Lower lobe of right lung (tissue), 2 donors: ENCODE results near the gene KCTD4. TPM values are rescaled to one million over a fixed set of nuclear protein-coding genes. Genes with fewer than 3 reads are reported as not detected.

Experiments
- ATAC-seq, 2 donors: fragments of 200-7000 bp; cut with Tn5 transposase; one replicate each; pipeline ENCODE4 v1.9.1; 2020 to 2022; ENCODE audit warnings: mild to moderate bottlenecking in 2 of 2, moderate library complexity in 2 of 2
- DNase-seq: peaks from one replicate; pipeline ENCODE4 v3.0.0-alpha.2; 2020
- H3K27ac ChIP-seq: fragments of 200-600 bp; one replicate; pipeline ENCODE4 v1.8.0; 2022
- H3K27me3 ChIP-seq: fragments of 200-600 bp; one replicate; pipeline ENCODE4 v1.8.0; 2022; ENCODE audit warnings: low read depth
- H3K36me3 ChIP-seq: fragments of 200-600 bp; one replicate; pipeline ENCODE4 v1.8.0; 2022; ENCODE audit warnings: mild to moderate bottlenecking
- H3K4me1 ChIP-seq: fragments of 200-600 bp; one replicate; pipeline ENCODE4 v1.8.0; 2022
- H3K4me3 ChIP-seq: fragments of 200-600 bp; one replicate; pipeline ENCODE4 v1.8.0; 2022; ENCODE audit warnings: mild to moderate bottlenecking
- H3K9me3 ChIP-seq: fragments of 200-600 bp; one replicate; pipeline ENCODE4 v1.8.0; 2022
- intact Hi-C: fragments of 100-400 bp; cut with DNase I; formaldehyde crosslinking; loops from one replicate; pipeline ENCODE4 v1.11.0; 2022
- total RNA-seq: library from RNA; stranded (reverse); fragmentation: NEBNext Ultra II Directional; extraction: Animal tissue kit (Norgen Biotek cat#: 25700); gene quantifications from one replicate; pipeline ENCODE4 v1.2.1, GENCODE V29; 2021
- TF ChIP-seq, protein P1 (sequence below): fragments of 200-600 bp; IDR thresholded peaks from one replicate; pipeline ENCODE4 v1.8.0; 2022; ENCODE audit warnings: antibody characterized with exemption, mild to moderate bottlenecking
- donor health status: DM: no; HTN: yes; CAD: no; lungs with severe emphysema.

KCTD4 gene
- total RNA-seq, 1 donor from 2014 or later: not detected

DNA sequence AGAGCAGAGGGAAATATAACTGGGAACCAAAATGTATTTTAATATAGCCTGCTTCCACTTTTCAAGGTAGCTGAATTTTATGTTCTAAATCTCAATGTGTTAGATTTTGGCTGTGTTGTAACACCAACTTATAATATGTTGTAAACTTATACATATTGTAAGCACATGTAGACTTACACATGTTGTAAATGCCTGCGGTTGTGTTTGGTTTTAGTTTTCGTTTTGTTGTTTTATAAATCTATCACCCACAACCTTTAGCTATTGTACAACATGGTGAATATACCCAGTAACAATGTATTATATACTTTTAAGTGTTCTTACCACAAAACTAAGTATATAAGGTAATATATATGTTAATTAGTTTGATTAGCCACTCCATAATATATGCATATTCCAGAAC is 15.6 kb downstream of the KCTD4 start:
- DNase-seq: no peak
- Histone ChIP-seq H3K4me3 (no peak overlapping the region), H3K27ac (no peak overlapping the region), H3K36me3 (peaks cover 3% of the 10 kb centered on the region), H3K9me3 (no peaks in the 10 kb centered on the region), H3K27me3 (no peaks in the 10 kb centered on the region), H3K4me1 (no peaks in the 10 kb centered on the region)
- intact Hi-C loops: no loop called here
- TF ChIP-seq, protein P1, sequence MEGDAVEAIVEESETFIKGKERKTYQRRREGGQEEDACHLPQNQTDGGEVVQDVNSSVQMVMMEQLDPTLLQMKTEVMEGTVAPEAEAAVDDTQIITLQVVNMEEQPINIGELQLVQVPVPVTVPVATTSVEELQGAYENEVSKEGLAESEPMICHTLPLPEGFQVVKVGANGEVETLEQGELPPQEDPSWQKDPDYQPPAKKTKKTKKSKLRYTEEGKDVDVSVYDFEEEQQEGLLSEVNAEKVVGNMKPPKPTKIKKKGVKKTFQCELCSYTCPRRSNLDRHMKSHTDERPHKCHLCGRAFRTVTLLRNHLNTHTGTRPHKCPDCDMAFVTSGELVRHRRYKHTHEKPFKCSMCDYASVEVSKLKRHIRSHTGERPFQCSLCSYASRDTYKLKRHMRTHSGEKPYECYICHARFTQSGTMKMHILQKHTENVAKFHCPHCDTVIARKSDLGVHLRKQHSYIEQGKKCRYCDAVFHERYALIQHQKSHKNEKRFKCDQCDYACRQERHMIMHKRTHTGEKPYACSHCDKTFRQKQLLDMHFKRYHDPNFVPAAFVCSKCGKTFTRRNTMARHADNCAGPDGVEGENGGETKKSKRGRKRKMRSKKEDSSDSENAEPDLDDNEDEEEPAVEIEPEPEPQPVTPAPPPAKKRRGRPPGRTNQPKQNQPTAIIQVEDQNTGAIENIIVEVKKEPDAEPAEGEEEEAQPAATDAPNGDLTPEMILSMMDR: no peak
- ATAC-seq: no peak

DNA sequence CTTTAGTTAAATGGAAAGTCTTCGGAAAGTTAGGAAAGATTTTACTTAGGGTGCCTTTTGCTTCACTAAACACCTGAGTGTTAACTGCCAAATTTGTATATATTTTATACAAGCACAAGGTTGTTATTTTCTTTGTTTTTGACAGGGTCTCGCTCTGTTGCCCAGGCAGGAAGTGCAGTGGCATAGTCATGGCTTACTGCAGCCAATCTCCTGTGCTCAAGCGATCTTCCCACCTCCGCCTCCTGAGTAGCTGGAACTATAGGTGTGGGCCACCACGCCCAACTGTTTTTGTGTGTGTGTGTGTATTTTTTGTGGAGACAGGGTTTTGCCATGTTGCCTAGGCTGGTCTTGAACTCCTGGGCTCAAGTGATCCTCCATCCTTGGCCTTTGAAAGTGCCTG is 16.2 kb downstream of the KCTD4 start:
- H3K27ac ChIP-seq: no peak overlapping the region
- DNase-seq (no peak), ATAC-seq (no peak)
- no peaks in the 10 kb centered on the region for H3K9me3 ChIP-seq
- H3K27me3 ChIP-seq: no peaks in the 10 kb centered on the region
- no peaks in the 10 kb centered on the region for H3K4me1 ChIP-seq
- peaks cover 3% of the 10 kb centered on the region for H3K36me3 ChIP-seq
- H3K4me3 ChIP-seq: no peak overlapping the region
- intact Hi-C loops: no loop called here
- TF ChIP-seq, protein P1: no peak

DNA sequence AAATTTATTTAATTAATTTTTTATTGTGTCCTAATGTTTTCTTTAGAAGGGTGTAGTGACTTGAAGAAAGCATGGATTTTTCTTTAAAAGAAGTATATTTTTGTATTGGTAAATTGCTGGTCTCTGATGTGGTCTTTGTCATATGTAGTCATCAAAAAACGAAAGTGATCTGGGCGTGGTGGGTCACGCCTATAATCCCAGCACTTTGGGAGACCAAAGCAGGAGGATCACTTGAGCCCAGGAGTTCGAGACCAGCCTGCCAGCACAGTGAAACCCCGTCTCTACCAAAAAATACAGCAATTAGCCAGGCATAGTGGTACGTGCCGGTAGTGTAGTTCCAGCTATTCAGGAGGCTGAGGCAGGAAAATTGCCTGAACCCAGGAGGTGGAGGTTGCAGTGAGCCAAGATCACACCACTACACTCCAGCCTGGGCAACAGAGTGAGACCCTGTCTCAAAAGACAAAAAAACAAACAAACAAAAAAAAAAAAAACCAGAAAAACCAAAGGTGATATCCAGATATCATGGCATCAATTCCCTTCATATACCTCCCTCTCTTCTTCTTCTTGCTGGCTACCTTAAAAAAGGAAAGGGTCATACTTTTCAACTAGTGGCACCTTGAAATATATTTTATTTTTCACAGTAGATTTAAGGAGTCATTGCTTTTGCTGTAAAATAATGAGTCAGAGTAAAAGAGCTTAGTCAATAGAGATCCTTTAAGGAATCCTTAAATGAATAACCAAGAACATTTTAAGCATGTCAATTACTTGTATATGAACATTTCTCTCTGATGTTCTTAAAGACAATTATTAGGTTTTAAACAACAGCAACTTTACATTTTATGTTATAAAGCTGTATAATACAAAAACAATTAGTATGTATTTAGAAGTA is 19.9 kb downstream of the KCTD4 start:
- DNase-seq: no peak
- Histone ChIP-seq H3K36me3 (peaks cover 3% of the 10 kb centered on the region), H3K4me1 (no peaks in the 10 kb centered on the region), H3K9me3 (no peaks in the 10 kb centered on the region), H3K27ac (no peak overlapping the region), H3K4me3 (no peak overlapping the region), H3K27me3 (no peaks in the 10 kb centered on the region)
- ATAC-seq: no peak
- intact Hi-C loops: no loop called here
- TF ChIP-seq, protein P1: no peak

DNA sequence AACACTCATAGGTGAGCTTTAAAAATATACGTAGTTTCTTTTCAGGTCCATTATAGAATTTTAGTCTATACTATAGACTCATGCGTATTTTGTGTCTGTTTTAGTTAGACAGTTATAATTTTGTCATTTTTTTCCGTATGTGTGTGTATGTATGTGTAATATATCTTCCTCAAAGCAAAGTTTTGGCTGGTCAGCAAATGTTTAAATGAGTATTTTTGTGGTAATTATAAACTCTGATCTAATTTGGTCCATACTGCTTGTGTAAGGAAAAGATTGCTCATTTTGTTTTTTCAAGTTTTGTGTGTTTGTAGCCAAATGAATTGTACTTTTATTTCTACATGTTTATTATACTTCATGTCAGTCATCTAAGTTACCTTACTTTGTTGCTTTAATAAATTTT is 20.5 kb downstream of the KCTD4 start:
- DNase-seq: no peak
- Histone ChIP-seq H3K4me3 (no peak overlapping the region), H3K27me3 (no peaks in the 10 kb centered on the region), H3K9me3 (no peaks in the 10 kb centered on the region), H3K27ac (no peak overlapping the region), H3K4me1 (no peaks in the 10 kb centered on the region), H3K36me3 (peaks cover 3% of the 10 kb centered on the region)
- intact Hi-C loops: no loop called here
- TF ChIP-seq, protein P1: no peak
- ATAC-seq: no peak

DNA sequence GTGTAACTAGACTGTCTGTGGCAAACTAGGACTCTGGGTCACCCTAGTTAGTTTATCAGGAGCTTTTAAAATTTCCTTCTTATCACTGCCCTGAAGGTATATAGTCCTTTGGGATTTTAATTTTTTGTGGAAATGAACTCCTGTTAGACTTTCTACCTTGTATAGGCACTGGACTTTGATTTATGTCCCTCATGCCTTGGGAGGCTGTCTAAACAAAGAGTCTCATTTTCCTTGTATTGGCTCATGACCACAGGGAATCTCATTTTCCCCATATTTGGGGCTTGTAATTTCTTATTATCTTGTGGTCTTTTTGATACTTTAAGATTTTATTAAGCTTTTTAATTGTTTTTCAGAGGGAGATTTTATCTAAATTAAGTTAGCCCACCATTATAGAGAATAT is 21.4 kb downstream of the KCTD4 start:
- ATAC-seq: no peak
- DNase-seq: no peak
- no peak overlapping the region for H3K4me3 ChIP-seq
- no peaks in the 10 kb centered on the region for H3K4me1 ChIP-seq
- no peaks in the 10 kb centered on the region for H3K27me3 ChIP-seq
- H3K36me3 ChIP-seq: peaks cover 3% of the 10 kb centered on the region
- H3K27ac ChIP-seq: no peak overlapping the region
- intact Hi-C loops: no loop called here
- H3K9me3 ChIP-seq: no peaks in the 10 kb centered on the region
- TF ChIP-seq, protein P1: no peak
